ENCODE data around the gene FAM131C. TPM values are rescaled to one million over a fixed set of nuclear protein-coding genes. Genes with fewer than 3 reads are reported as not detected.
"Not testable (repeated sequence)": the region's sequence is repeated elsewhere in the genome, so short reads cannot be mapped to it uniquely, and the experiment has no call there.

FAM131C gene
- total RNA-seq, 4 donors from 2014 or later: 0.28 to 0.85 TPM; not detected in 2

- no peaks in the 10 kb centered on the region for H3K4me1 ChIP-seq
- H3K36me3 ChIP-seq: no peaks in the 10 kb centered on the region
- no peaks in the 10 kb centered on the region for H3K9me3 ChIP-seq
- no peak for DNase-seq
- TF ChIP-seq POLR2A (IDR thresholded peaks at IDR 0.05) (no peak), CTCF (IDR thresholded peaks at IDR 0.05) (no peak)
- H3K27me3 ChIP-seq: no peaks in the 10 kb centered on the region
- intact Hi-C loops (cut with DNase I; ENCODE audit: low total_unique reads): no loop called here
- H3K4me3 ChIP-seq: no peak overlapping the region
- H3K27ac ChIP-seq: no peak overlapping the region
These were observed 31.4 kb downstream of the FAM131C start for GRCh38 chr1:16042096-16042495.

- H3K27me3 ChIP-seq: no peaks in the 10 kb centered on the region
- no peaks in the 10 kb centered on the region for H3K4me1 ChIP-seq
- no peak overlapping the region for H3K27ac ChIP-seq
- H3K36me3 ChIP-seq: no peaks in the 10 kb centered on the region
- no peak for DNase-seq
- intact Hi-C loops (cut with DNase I; ENCODE audit: low total_unique reads): no loop called here
- H3K9me3 ChIP-seq: no peaks in the 10 kb centered on the region
- TF ChIP-seq CTCF (IDR thresholded peaks at IDR 0.05): no peak
- TF ChIP-seq POLR2A (IDR thresholded peaks at IDR 0.05): no peak
- H3K4me3 ChIP-seq: no peak overlapping the region
These were observed 32.3 kb downstream of the FAM131C start for GRCh38 chr1:16041200-16041599.

- H3K36me3 ChIP-seq; intact Hi-C loops (cut with DNase I; ENCODE audit: low total_unique reads); H3K27ac ChIP-seq; H3K27me3 ChIP-seq; H3K9me3 ChIP-seq; DNase-seq; H3K4me1 ChIP-seq; H3K4me3 ChIP-seq: not testable (repeated sequence)
These were observed 33.6 kb downstream of the FAM131C start for GRCh38 chr1:16039871-16040270.

GRCh38 chr1:16038620-16038912 is 34.9 kb downstream of the FAM131C start:
- no peak for DNase-seq
- H3K36me3 ChIP-seq: no peaks in the 10 kb centered on the region
- no peak overlapping the region for H3K4me3 ChIP-seq
- intact Hi-C loops (cut with DNase I; ENCODE audit: low total_unique reads): no loop called here
- H3K27ac ChIP-seq: no peak overlapping the region
- TF ChIP-seq POLR2A (IDR thresholded peaks at IDR 0.05) (no peak), CTCF (IDR thresholded peaks at IDR 0.05) (no peak)
- H3K27me3 ChIP-seq: no peaks in the 10 kb centered on the region
- H3K4me1 ChIP-seq: no peaks in the 10 kb centered on the region
- H3K9me3 ChIP-seq: no peaks in the 10 kb centered on the region

GRCh38 chr1:16036461-16036860 is 37.0 kb downstream of the FAM131C start:
- DNase-seq; intact Hi-C loops (cut with DNase I; ENCODE audit: low total_unique reads); H3K9me3 ChIP-seq; H3K27ac ChIP-seq; H3K36me3 ChIP-seq; H3K4me3 ChIP-seq; H3K27me3 ChIP-seq; H3K4me1 ChIP-seq: not testable (repeated sequence)

- peak in 1 of 2 donors; percentile 9 for TF ChIP-seq POLR2A (IDR thresholded peaks at IDR 0.05)
- DNase-seq; H3K9me3 ChIP-seq; intact Hi-C loops (cut with DNase I; ENCODE audit: low total_unique reads); H3K36me3 ChIP-seq; H3K27me3 ChIP-seq; H3K4me1 ChIP-seq; H3K4me3 ChIP-seq; H3K27ac ChIP-seq: not testable (repeated sequence)
These were observed 40.3 kb downstream of the FAM131C start for GRCh38 chr1:16033103-16033632.

GRCh38 chr1:16032388-16033102 is 40.9 kb downstream of the FAM131C start:
- Histone ChIP-seq H3K27ac (no peak overlapping the region), H3K9me3 (no peaks in the 10 kb centered on the region), H3K4me3 (no peak overlapping the region), H3K36me3 (no peaks in the 10 kb centered on the region), H3K27me3 (no peaks in the 10 kb centered on the region), H3K4me1 (no peaks in the 10 kb centered on the region)
- DNase-seq: peak; percentile 88
- intact Hi-C loops (cut with DNase I; ENCODE audit: low total_unique reads): no loop called here
- TF ChIP-seq CTCF (IDR thresholded peaks at IDR 0.05) (peak; percentile 93 to 99 (median 98)), POLR2A (IDR thresholded peaks at IDR 0.05) (peak in 1 of 2 donors; percentile 8)
